Osteocyte (in vitro differentiated cells): Measurements from ENCODE around the gene WASHC2A. TPM values are rescaled to one million over a fixed set of nuclear protein-coding genes. Genes with fewer than 3 reads are reported as not detected.
"Not testable (repeated sequence)": the region's sequence is repeated elsewhere in the genome, so short reads cannot be mapped to it uniquely, and the experiment has no call there.

Experiments used
- DNase-seq: peaks from one replicate; pipeline ENCODE4 v3.0.0; 2021; ENCODE audit warnings: mixed read lengths; ENCODE audit not compliant: unreplicated experiment; ENCODE audit errors: extremely low spot score
- H3K27ac Mint-ChIP-seq: one replicate; pipeline ENCODE4 v1.8.0; 2021; ENCODE audit warnings: mild to moderate bottlenecking, mixed read lengths; ENCODE audit not compliant: unreplicated experiment
- H3K27me3 Mint-ChIP-seq: one replicate; pipeline ENCODE4 v1.8.0; 2021; ENCODE audit warnings: mixed read lengths; ENCODE audit not compliant: unreplicated experiment
- H3K36me3 Mint-ChIP-seq: one replicate; pipeline ENCODE4 v1.8.0; 2021; ENCODE audit warnings: mixed read lengths; ENCODE audit not compliant: unreplicated experiment
- H3K4me1 Mint-ChIP-seq: one replicate; pipeline ENCODE4 v1.8.0; 2021; ENCODE audit warnings: mixed read lengths; ENCODE audit not compliant: unreplicated experiment
- H3K4me3 Mint-ChIP-seq: one replicate; pipeline ENCODE4 v1.8.0; 2021; ENCODE audit warnings: mild to moderate bottlenecking, moderate library complexity, mixed read lengths; ENCODE audit not compliant: unreplicated experiment
- H3K9me3 Mint-ChIP-seq: one replicate; pipeline ENCODE4 v1.8.0; 2021; ENCODE audit warnings: mixed read lengths; ENCODE audit not compliant: unreplicated experiment
- CTCF ChIP-seq: fragments of 200-600 bp; sonication (generic); IDR thresholded peaks from 2 replicates; pipeline ENCODE4 v1.5.0; 2021; ENCODE audit warnings: antibody characterized with exemption, mild to moderate bottlenecking, moderate library complexity
- total RNA-seq: library from RNA; stranded (reverse); gene quantifications from 2 replicates; pipeline ENCODE4 v1.2.1, GENCODE V29; 2021

WASHC2A gene
- total RNA-seq, 1 donor from 2014 or later: 58.2 TPM

DNA sequence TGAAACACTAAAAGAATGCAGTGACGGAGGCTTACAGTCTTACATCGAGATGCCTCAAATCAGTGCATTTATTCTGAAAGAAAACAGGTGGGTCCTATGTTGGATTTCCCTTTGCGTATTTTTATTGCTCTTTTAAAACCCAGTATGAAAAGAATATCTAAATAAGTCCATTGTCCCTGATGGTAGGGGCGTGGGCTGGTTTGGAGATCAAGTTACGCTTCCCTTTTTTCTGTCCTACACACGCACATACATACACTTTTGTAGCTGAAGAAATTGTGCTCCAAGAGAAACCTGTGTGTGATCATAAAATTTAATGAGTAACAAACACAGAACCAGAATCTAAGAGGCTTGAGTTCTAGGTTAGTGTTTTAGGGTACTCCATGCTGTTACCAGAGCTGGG is 64.6 kb downstream of the WASHC2A start:
- H3K9me3 Mint-ChIP-seq, H3K27me3 Mint-ChIP-seq, DNase-seq, H3K4me3 Mint-ChIP-seq, H3K4me1 Mint-ChIP-seq, H3K27ac Mint-ChIP-seq: not testable (repeated sequence)
- H3K36me3 Mint-ChIP-seq: peaks cover 44% of the 10 kb centered on the region

GRCh38 chr10:50132841-50133240 is 65.1 kb downstream of the WASHC2A start:
- peaks cover 42% of the 10 kb centered on the region for H3K36me3 Mint-ChIP-seq
- not testable (repeated sequence) for H3K27me3 Mint-ChIP-seq, H3K9me3 Mint-ChIP-seq, H3K4me3 Mint-ChIP-seq, H3K4me1 Mint-ChIP-seq, H3K27ac Mint-ChIP-seq, DNase-seq

GRCh38 chr10:50143512-50144174 is 75.9 kb downstream of the WASHC2A start:
- H3K27ac Mint-ChIP-seq, H3K4me1 Mint-ChIP-seq, H3K4me3 Mint-ChIP-seq, H3K9me3 Mint-ChIP-seq, H3K36me3 Mint-ChIP-seq, DNase-seq: not testable (repeated sequence)
- H3K27me3 Mint-ChIP-seq: peaks cover 18% of the 10 kb centered on the region

DNA sequence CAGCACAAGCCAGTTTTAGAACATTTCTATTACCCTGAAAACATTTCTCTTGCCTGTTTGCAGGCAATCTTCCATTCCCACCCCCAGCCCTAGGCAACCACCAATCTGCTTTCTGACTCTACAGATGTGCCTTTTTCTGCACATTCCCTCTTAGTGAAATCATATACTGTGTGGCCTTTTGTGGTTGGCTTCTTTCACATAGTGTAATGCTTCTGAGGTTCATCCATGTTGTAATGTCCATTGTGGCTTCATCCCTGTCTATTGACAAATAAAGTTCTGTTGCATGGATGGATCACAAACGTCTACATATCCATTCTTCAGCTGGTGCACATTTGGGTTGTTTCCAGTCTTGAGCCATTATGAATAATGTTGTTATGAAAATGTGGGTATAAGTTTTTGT is 77.8 kb downstream of the WASHC2A start:
- not testable (repeated sequence) for DNase-seq

DNA sequence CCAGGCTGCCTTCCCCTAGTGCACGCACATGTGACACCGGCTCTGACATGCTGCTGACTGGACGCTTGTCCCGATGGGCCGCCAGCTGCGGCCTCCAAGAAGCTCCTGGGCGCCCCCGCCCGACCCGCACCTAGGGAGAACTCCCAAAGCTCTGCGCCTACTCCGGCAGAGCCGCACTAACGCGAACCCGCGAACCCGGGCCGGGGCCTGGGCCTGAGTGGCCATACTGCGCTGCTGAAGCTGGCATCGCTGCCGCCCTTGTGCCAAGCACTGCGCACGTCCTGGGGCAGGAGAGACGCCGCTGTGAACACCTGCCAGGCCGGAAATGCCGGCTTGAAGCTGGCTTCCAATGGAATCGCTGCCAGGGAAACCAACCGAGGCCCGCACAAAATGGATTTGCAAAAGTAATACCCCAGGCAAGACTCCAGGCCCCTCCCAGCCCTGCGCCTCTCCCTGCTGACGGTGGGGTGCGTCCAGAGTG is 85.1 kb downstream of the WASHC2A start:
- Mint-ChIP-seq H3K27me3 (peaks cover 5% of the 10 kb centered on the region), H3K4me3 (no peak overlapping the region), H3K9me3 (no peaks in the 10 kb centered on the region), H3K4me1 (no peaks in the 10 kb centered on the region), H3K27ac (no peak overlapping the region), H3K36me3 (no peaks in the 10 kb centered on the region)
- DNase-seq: no peak
- TF ChIP-seq CTCF: no peak

More for the DNA sequence above, 77.8 kb downstream of the WASHC2A start:
- H3K27ac Mint-ChIP-seq, H3K36me3 Mint-ChIP-seq, H3K4me1 Mint-ChIP-seq, H3K9me3 Mint-ChIP-seq, H3K4me3 Mint-ChIP-seq: not testable (repeated sequence)
- peaks cover 16% of the 10 kb centered on the region for H3K27me3 Mint-ChIP-seq

- not testable (repeated sequence) for H3K36me3 Mint-ChIP-seq, H3K4me1 Mint-ChIP-seq, H3K4me3 Mint-ChIP-seq, H3K27ac Mint-ChIP-seq, H3K9me3 Mint-ChIP-seq, DNase-seq
- H3K27me3 Mint-ChIP-seq: peaks cover 13% of the 10 kb centered on the region
Observed at GRCh38 chr10:50157868-50158267, 90.1 kb downstream of the WASHC2A start.

GRCh38 chr10:50159856-50160255 is 92.1 kb downstream of the WASHC2A start:
- not testable (repeated sequence) for H3K4me1 Mint-ChIP-seq, H3K36me3 Mint-ChIP-seq, H3K4me3 Mint-ChIP-seq, DNase-seq, H3K27ac Mint-ChIP-seq, H3K9me3 Mint-ChIP-seq
- H3K27me3 Mint-ChIP-seq: peaks cover 13% of the 10 kb centered on the region

- DNase-seq, H3K27ac Mint-ChIP-seq, H3K4me3 Mint-ChIP-seq, H3K9me3 Mint-ChIP-seq, H3K4me1 Mint-ChIP-seq, H3K27me3 Mint-ChIP-seq, H3K36me3 Mint-ChIP-seq: not testable (repeated sequence)
- peak; percentile 31 for TF ChIP-seq CTCF
Observed at GRCh38 chr10:50165038-50165437, 97.3 kb downstream of the WASHC2A start.

GRCh38 chr10:50167833-50168232 is 100.1 kb downstream of the WASHC2A start:
- H3K4me3 Mint-ChIP-seq, H3K27me3 Mint-ChIP-seq, DNase-seq, H3K27ac Mint-ChIP-seq, H3K9me3 Mint-ChIP-seq, H3K4me1 Mint-ChIP-seq, H3K36me3 Mint-ChIP-seq: not testable (repeated sequence)

DNA sequence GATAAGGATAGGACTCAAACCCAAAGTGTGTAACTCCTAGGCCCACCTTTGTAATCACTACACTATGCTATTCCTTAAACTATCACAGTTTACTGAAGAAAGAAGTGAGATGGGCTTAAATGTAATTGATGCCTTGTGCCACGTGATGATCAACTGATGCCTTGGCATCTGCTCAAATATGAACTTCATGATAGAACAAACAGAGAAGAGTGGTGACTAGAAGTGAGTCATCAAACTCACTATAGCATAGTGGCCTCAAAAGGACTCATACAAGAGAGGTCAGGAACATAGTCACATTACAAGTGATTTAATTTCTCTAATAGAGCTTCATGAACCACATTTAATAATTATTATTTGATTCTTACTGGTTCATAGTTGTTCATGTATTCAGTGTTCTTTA is 101.8 kb downstream of the WASHC2A start:
- not testable (repeated sequence) for DNase-seq, H3K9me3 Mint-ChIP-seq, H3K4me1 Mint-ChIP-seq, H3K36me3 Mint-ChIP-seq, H3K27ac Mint-ChIP-seq, H3K4me3 Mint-ChIP-seq, H3K27me3 Mint-ChIP-seq
